Measurements from ENCODE around the gene ADGRE1.

The ADGRE1 gene

GRCh38 chr19:6988257-6988656 lies 100.9 kb downstream of the ADGRE1 start:
- no peak overlapping the region for H3K4me3 ChIP-seq (ENCODE audit: low read depth, low read length)
- no peak for TF ChIP-seq CTCF (IDR thresholded peaks at IDR 0.05; ENCODE audit: low read depth, low read length)
